MM.1S (cell line): ENCODE results near the gene PPP1R26.

Experiments
- DNase-seq: peaks from one replicate; pipeline ENCODE4 v3.0.0-alpha.2; 2015
- H2AFZ ChIP-seq: fragments of 300-600 bp; sonication (generic); 2 replicates; pipeline ENCODE4 v1.6.0; 2016; ENCODE audit warnings: antibody characterized with exemption, low read length
- H3F3A ChIP-seq: fragments of 300-600 bp; sonication (generic); 2 replicates; pipeline ENCODE4 v1.6.1; 2016; ENCODE audit warnings: mild to moderate bottlenecking, antibody characterized with exemption, low read length, moderate library complexity, mixed read lengths; ENCODE audit not compliant: insufficient read depth
- H3K27ac ChIP-seq: fragments of 300-600 bp; sonication (generic); 2 replicates; pipeline ENCODE4 v1.5.1; 2016; ENCODE audit warnings: mild to moderate bottlenecking, low read length
- H3K27me3 ChIP-seq: fragments of 300-600 bp; sonication (generic); replicated peaks from 2 replicates; pipeline ENCODE4 v1.6.0; 2016; ENCODE audit warnings: low read length; ENCODE audit not compliant: insufficient read depth
- H3K36me3 ChIP-seq: fragments of 300-600 bp; sonication (generic); replicated peaks from 2 replicates; pipeline ENCODE4 v1.6.1; 2016; ENCODE audit warnings: mild to moderate bottlenecking, low read length, mixed read lengths; ENCODE audit not compliant: insufficient read depth
- H3K4me1 ChIP-seq: fragments of 300-600 bp; sonication (generic); 2 replicates; pipeline ENCODE4 v1.6.1; 2016; ENCODE audit warnings: low read length, mixed read lengths
- H3K4me2 ChIP-seq: fragments of 300-600 bp; sonication (generic); 2 replicates; pipeline ENCODE4 v1.6.0; 2016; ENCODE audit warnings: low read depth, low read length
- H3K4me3 ChIP-seq: fragments of 300-600 bp; sonication (generic); 2 replicates; pipeline ENCODE4 v1.5.1; 2016; ENCODE audit warnings: low read length, mixed read lengths
- H3K79me2 ChIP-seq: fragments of 300-600 bp; sonication (generic); 2 replicates; pipeline ENCODE4 v1.6.1; 2016; ENCODE audit warnings: mixed run types, low read length, mixed read lengths
- H3K9ac ChIP-seq: fragments of 300-600 bp; sonication (generic); 2 replicates; pipeline ENCODE4 v1.6.1; 2016; ENCODE audit warnings: low read length, mixed read lengths
- H3K9me2 ChIP-seq: fragments of 300-600 bp; sonication (generic); replicated peaks from 2 replicates; pipeline ENCODE4 v1.6.1; 2016; ENCODE audit warnings: mild to moderate bottlenecking, low read length, mixed read lengths; ENCODE audit not compliant: insufficient read depth
- H3K9me3 ChIP-seq: fragments of 300-600 bp; sonication (generic); replicated peaks from 2 replicates; pipeline ENCODE4 v1.6.1; 2016; ENCODE audit warnings: mild to moderate bottlenecking, low read length, mixed read lengths; ENCODE audit not compliant: insufficient read depth
- H4K20me1 ChIP-seq: fragments of 300-600 bp; sonication (generic); 2 replicates; pipeline ENCODE4 v1.6.1; 2016; ENCODE audit warnings: mild to moderate bottlenecking, low read length, moderate library complexity, mixed read lengths; ENCODE audit not compliant: insufficient read depth
- EZH2 ChIP-seq: fragments of 300-600 bp; sonication (generic); optimal IDR thresholded peaks from 2 replicates; pipeline ENCODE3; 2017; ENCODE audit warnings: low read depth, mild to moderate bottlenecking, antibody characterized with exemption, low read length, mixed read lengths
- EZH2phosphoT487 ChIP-seq: fragments of 300-600 bp; sonication (generic); IDR thresholded peaks from 2 replicates; pipeline ENCODE4 v1.6.1; 2018; ENCODE audit warnings: antibody characterized with exemption, low read length
- TF ChIP-seq, protein P1 (sequence below): fragments of 300-600 bp; sonication (generic); IDR thresholded peaks from 2 replicates; pipeline ENCODE4 v1.5.1; 2016; ENCODE audit warnings: antibody characterized with exemption, low read length, mixed read lengths

Gene PPP1R26

DNA sequence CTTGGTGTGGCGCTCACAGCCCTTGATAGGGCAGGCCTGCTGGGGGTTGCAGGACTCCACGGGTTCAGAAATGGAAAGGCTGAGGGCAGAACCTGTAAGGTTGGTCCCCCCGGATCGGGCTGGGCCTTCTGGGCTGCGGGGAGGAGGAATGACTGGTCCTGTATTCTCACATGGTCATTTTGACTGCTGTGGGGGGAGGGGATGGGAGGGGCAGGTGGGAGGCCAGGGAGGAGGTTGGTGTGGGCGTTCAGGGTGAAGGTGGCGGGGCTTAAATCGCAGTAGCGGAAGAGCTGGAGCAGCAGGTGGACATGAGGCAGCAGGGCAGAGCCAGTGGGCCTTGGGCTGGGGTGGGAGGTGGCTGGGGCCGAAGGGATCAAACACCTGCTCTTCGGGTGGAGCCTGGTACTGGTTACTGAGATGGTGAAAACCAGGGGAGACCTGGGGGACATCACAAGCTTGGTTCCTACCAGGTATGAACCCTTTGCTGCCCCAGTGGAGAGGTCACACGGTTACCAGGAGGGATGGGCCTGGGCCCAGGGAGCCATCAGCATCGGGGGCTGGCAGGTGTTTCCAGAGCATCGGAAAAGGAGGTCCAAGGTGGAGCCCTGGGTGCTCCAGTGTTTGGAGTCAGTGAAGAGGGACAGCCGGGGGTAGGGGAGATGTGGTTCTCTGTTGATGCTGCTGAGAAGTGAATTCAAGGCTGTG lies 22.7 kb downstream of the PPP1R26 start:
- Histone ChIP-seq H3K27me3 (peaks cover 22% of the 10 kb centered on the region), H4K20me1 (no peaks in the 10 kb centered on the region; the same call in 1 of the 2 replicates), H3K4me2 (peak overlapping the region; percentile 97), H3K4me1 (peaks cover 10% of the 10 kb centered on the region), H2AFZ (no peak overlapping the region), H3K9ac (0 out of 2 replicates have a peak overlapping the region, but pooled peaks have one; percentile 89), H3K36me3 (peaks cover 3% of the 10 kb centered on the region; the same call in 1 of the 2 replicates), H3K4me3 (peak overlapping the region; percentile 90; the same call in 1 of the 2 replicates), H3K79me2 (peaks cover 33% of the 10 kb centered on the region), H3K9me3 (no peaks in the 10 kb centered on the region), H3K9me2 (no peaks in the 10 kb centered on the region), H3F3A (no peaks in the 10 kb centered on the region), H3K27ac (no peak overlapping the region)
- no peak for DNase-seq
- TF ChIP-seq, protein P1, sequence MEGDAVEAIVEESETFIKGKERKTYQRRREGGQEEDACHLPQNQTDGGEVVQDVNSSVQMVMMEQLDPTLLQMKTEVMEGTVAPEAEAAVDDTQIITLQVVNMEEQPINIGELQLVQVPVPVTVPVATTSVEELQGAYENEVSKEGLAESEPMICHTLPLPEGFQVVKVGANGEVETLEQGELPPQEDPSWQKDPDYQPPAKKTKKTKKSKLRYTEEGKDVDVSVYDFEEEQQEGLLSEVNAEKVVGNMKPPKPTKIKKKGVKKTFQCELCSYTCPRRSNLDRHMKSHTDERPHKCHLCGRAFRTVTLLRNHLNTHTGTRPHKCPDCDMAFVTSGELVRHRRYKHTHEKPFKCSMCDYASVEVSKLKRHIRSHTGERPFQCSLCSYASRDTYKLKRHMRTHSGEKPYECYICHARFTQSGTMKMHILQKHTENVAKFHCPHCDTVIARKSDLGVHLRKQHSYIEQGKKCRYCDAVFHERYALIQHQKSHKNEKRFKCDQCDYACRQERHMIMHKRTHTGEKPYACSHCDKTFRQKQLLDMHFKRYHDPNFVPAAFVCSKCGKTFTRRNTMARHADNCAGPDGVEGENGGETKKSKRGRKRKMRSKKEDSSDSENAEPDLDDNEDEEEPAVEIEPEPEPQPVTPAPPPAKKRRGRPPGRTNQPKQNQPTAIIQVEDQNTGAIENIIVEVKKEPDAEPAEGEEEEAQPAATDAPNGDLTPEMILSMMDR, result no peak
- TF ChIP-seq EZH2phosphoT487 (no peak), EZH2 (no peak)

DNA sequence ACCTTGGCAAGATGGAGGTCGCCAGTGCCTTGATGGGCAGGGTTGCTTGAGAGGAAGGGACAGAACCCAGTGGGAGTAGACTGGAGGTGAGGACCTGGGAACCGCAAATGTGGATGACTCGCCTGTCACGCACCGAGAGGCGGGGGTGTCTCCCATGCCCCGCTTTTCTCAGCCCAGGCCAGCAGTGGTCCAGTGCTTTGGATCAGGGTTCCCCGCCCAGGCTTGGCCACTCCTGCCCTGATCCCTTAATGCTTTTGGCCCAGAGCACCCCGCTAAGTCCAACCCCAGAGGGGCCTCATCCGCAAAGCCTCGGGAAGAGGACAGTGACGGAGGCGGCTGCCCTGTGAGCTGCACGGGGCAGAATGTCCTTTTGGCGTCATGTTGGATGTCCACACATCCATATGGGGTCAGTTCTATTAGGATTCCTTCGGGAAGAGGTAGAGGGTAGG lies 23.3 kb downstream of the PPP1R26 start:
- H4K20me1 ChIP-seq, result no peaks in the 10 kb centered on the region; the same call in 1 of the 2 replicates
- H3K9me2 ChIP-seq, result no peaks in the 10 kb centered on the region
- H3K27me3 ChIP-seq, result peaks cover 17% of the 10 kb centered on the region
- no peak overlapping the region for H3K4me3 ChIP-seq
- H2AFZ ChIP-seq, result no peak overlapping the region
- H3K9me3 ChIP-seq, result no peaks in the 10 kb centered on the region
- TF ChIP-seq EZH2phosphoT487 (no peak), EZH2 (no peak)
- TF ChIP-seq, protein P1, result no peak
- DNase-seq, result no peak
- H3K36me3 ChIP-seq, result peaks cover 3% of the 10 kb centered on the region; the same call in 1 of the 2 replicates
- H3K79me2 ChIP-seq, result peaks cover 33% of the 10 kb centered on the region
- no peak overlapping the region for H3K4me2 ChIP-seq
- H3K9ac ChIP-seq, result no peak overlapping the region
- no peaks in the 10 kb centered on the region for H3F3A ChIP-seq
- no peak overlapping the region for H3K27ac ChIP-seq
- H3K4me1 ChIP-seq, result peaks cover 10% of the 10 kb centered on the region

DNA sequence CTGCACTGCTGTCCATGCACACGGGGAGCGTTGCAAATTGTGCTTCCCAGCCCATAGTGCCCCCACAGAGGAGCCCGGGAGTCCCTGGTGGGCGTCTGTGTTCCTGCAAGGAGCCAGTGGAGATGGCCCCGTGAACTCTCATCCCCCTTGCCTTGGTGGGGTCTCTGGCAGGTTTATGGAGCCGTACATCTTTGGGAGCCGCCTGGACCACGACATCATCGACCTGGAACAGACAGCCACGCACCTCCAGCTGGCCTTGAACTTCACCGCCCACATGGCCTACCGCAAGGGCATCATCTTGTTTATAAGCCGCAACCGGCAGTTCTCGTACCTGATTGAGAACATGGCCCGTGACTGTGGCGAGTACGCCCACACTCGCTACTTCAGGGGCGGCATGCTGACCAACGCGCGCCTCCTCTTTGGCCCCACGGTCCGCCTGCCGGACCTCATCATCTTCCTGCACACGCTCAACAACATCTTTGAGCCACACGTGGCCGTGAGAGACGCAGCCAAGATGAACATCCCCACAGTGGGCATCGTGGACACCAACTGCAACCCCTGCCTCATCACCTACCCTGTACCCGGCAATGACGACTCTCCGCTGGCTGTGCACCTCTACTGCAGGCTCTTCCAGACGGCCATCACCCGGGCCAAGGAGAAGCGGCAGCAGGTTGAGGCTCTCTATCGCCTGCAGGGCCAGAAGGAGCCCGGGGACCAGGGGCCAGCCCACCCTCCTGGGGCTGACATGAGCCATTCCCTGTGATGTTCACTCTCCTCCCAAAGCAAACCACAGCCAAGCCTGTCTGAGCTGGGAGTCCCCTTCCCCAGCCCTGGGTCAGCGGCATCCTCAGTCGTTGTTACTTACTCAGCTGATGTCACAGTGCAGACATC lies 24.0 kb downstream of the PPP1R26 start:
- Histone ChIP-seq H3K79me2 (peaks cover 33% of the 10 kb centered on the region), H3K27me3 (peaks cover 10% of the 10 kb centered on the region), H3K27ac (no peak overlapping the region), H3K4me2 (no peak overlapping the region), H4K20me1 (no peaks in the 10 kb centered on the region; the same call in 1 of the 2 replicates), H3K4me1 (peaks cover 10% of the 10 kb centered on the region), H3K9ac (no peak overlapping the region), H3F3A (no peaks in the 10 kb centered on the region), H3K36me3 (peaks cover 3% of the 10 kb centered on the region; the same call in 1 of the 2 replicates), H3K9me3 (no peaks in the 10 kb centered on the region), H3K4me3 (no peak overlapping the region), H2AFZ (no peak overlapping the region), H3K9me2 (no peaks in the 10 kb centered on the region)
- DNase-seq, result no peak
- TF ChIP-seq, protein P1, result no peak
- no peak for TF ChIP-seq EZH2
- TF ChIP-seq EZH2phosphoT487, result no peak
